Stimulated activated CD4-positive, alpha-beta T cell treated with anti-CD3 and anti-CD28 coated beads, Interleukin-12 subunit alpha, Interleukin-12 subunit beta, amount 100 ng/mL, for 48 hours (primary cell): ENCODE results near the gene SLC16A2.
"Not testable (repeated sequence)": the region's sequence is repeated elsewhere in the genome, so short reads cannot be mapped to it uniquely, and the experiment has no call there.

ENCODE experiments used
- DNase-seq, 3 donors: peaks; one replicate each; pipeline ENCODE4 v3.0.0-alpha.2; 2020; ENCODE audit warnings: low read depth in 2 of 3, low spot score in 1 of 3

SLC16A2 gene

GRCh38 chrX:74505437-74505836 lies 84.1 kb downstream of the SLC16A2 start:
- DNase-seq: no peak

GRCh38 chrX:74506317-74507115 lies 85.2 kb downstream of the SLC16A2 start:
- DNase-seq: no peak

- no peak for DNase-seq
Observed at GRCh38 chrX:74507191-74507590, 85.9 kb downstream of the SLC16A2 start.

- DNase-seq: no peak
Observed at GRCh38 chrX:74509989-74510388, 88.7 kb downstream of the SLC16A2 start.

GRCh38 chrX:74510401-74510800 lies 89.1 kb downstream of the SLC16A2 start:
- no peak for DNase-seq

DNA sequence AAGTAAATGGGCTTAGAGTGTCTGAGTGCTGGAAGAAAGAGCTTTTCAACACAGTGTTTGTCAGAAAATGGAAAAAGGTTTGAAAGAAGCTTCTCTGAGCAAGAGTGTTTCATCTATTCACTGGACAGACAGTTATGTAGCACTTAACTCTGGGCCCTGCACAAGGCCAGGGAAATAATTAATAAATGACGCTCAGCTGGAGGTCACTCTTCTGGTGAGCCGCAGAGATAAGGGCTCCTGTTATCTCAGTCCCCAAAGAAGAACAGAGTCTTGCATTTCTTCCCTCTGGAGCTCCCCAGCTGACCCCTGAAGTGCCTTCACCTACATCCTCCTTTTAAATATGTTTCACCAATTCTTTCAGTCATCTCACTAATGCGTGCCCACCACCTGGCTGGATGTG lies 90.4 kb downstream of the SLC16A2 start:
- DNase-seq: no peak

- no peak for DNase-seq
Observed at GRCh38 chrX:74514384-74514783, 93.1 kb downstream of the SLC16A2 start.

- DNase-seq: no peak
Observed at GRCh38 chrX:74515356-74515755, 94.1 kb downstream of the SLC16A2 start.

- DNase-seq: not testable (repeated sequence)
Observed at GRCh38 chrX:74516013-74516412, 94.7 kb downstream of the SLC16A2 start.

- DNase-seq: no peak
Observed at GRCh38 chrX:74519870-74520269, 98.6 kb downstream of the SLC16A2 start.

DNA sequence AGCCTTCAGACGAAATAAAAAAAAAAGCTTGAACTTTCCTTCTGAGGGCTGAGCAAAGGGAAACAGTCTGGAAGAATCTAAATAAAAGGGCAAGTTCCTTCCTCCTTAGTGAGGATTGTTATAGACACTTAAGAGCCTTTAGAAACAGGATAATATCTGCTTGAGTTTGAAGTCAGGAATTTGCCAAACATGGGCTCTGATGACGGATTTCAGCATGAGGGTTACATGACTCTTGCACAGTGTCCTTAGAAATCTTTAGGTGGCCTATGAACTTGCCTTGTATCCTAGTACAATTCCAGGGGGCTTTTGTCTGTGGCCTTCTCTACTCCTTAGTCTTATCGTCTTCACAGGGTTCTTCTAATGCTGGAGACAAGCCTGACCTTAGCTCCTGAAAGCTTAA lies 99.0 kb downstream of the SLC16A2 start:
- DNase-seq: no peak

- no peak for DNase-seq
Observed at GRCh38 chrX:74520896-74521295, 99.6 kb downstream of the SLC16A2 start.

DNA sequence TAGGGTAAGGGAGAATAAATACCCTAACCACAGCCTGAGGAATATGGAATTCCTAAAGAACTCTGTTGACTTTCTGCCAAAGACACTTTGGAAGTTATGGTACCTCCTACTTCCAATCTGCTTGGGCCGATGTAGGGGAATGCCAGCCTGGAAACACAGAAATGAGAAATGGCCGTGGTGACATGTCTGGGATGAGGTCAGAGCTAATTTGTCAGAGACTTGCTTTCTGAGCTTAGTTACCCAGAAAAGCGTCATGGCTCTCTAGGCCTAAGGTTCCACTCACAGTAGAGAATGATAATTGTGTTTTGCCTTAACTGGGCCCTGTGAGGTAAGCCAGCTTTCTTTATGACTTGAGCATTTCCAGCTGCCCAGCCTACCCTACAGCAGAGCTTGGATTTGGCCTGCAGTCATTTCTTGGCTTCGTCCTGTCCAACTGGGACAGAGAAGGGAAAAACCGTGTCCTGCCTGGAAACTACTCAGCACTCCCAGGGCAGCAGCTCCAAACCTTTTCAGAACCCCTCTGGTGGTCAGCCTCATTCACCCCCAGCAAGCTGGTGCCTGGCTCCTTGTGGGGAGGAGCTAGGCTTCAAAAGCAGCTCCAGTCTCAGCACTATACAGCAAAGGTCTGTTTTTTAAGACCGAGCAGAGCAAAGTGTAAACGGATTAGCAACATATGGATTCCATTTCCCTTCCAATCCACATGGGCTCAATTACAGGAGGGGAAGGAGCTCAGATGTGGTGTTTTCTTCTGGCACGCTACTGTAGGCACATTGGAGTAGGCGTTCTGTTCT lies 100.9 kb downstream of the SLC16A2 start:
- no peak for DNase-seq

DNA sequence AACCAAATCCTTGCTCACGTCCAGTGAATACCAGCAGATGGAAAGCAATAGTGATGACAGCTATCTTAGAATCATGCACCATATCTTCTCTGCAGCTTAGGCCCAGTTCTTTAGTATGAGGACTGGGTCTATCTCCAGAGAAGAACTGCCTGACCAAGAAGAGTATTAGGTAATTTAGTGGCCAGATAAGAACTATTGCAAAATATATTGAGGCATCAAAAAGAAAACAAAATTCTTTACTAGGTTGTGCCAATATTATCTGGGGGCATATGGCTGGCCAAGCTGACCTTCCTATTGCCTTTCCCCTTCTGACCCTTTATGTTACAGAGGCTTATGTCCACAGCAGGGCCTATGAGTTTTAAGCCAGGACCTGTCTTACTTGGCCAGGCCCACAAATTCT lies 101.9 kb downstream of the SLC16A2 start:
- no peak for DNase-seq

- no peak for DNase-seq
Observed at GRCh38 chrX:74523870-74524735, 102.8 kb downstream of the SLC16A2 start.

- no peak for DNase-seq
Observed at GRCh38 chrX:74525116-74525515, 103.8 kb downstream of the SLC16A2 start.

DNA sequence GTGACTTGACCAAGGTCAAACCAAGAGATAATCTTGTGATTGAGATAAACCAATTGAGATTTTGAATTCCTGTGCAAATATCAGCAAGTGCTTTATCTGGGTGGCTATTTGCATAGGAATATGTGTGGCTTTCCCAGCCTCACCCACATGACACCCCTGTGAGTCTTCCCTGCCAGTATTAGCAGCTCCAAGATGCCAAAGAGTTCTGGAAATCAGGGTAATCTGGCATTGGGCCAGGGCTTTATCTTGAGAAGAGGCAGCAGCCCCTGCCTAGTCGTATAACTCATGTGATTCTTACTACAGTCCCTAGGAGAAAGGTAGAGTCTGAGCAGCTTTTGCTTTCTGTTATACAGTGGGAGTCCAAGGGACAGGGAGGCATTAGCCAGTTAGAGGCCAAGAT lies 105.5 kb downstream of the SLC16A2 start:
- DNase-seq: no peak

DNA sequence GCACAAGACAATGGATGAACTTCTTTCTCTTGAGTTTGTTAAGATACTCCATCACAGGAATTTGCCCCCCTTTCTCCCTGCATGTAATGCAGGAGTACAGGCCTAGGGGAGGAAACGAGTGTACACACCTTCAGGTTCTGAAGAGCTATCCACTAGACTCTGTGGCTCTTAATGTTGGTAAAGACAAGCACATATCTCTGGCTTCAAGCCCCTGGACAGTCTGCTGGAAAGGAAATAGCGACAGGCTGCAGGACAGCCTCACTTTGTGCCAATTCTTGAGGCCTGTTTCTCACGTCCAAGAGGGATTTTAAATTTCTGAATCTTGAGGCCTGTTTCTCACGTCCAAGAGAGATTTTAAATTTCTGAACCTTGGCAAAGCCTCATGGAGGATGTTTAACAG lies 106.1 kb downstream of the SLC16A2 start:
- DNase-seq: no peak

DNA sequence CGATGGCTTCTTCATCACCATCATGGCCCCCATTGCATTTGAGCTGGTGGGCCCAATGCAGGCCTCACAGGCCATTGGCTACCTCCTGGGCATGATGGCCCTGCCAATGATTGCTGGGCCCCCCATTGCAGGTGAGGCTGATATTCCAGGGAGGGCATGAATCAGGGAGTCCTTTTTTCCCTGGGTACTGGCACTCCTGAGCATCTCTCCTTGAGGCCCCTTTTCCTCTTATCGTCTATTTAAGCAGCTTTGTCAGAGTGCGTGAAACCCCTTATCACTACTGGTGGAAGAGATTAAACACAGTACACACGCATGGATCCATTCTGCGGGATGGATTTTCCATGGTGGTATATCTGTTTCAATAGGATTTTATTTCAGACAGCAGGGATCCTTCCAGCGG lies 108.0 kb downstream of the SLC16A2 start:
- no peak for DNase-seq

DNA sequence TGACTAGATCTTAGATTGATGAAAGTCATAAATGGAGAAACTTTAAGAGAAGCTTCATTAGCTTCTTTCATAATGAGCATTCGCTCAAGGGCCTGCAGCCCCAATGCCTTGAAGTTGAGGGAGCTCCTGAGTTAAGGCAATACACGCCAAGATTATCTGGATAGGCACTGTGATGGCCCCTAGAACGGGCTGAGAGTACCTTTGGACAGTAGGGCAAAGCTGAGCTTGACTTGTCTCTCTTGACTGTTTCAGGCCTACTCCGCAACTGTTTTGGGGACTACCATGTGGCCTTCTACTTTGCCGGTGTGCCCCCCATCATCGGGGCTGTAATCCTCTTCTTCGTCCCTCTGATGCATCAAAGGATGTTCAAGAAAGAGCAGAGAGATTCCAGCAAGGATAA lies 109.8 kb downstream of the SLC16A2 start:
- no peak for DNase-seq

DNA sequence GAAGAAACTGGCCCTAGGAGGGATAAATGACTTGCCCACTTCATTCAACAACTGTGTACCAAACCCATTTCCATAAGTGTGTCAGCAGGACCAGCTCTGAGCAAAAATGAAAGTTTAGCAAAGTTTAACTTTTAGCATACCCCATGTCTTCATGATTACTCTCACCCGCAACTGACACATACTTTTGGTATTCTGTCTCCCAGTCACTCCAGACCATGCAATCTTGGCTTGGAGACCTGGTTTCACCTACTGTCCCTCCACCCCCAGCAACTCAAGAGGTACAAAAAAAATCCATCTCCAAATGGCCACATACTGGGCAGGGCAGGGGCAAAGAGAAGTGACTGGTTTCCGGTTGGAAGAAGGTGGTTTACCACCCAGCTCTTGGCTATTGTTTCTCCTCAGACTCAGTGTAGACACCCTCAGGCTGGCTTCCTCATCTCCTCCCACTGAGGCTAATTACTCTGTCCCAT lies 113.3 kb downstream of the SLC16A2 start:
- DNase-seq: no peak

- no peak for DNase-seq
Observed at GRCh38 chrX:74535086-74535407, 113.8 kb downstream of the SLC16A2 start.
